GM10248 (cell line): ENCODE data around the gene ADK.

Experiments
- CTCF ChIA-PET: fragments of 300-600 bp; sonication (Branson Sonifier 250); formaldehyde crosslinking; extraction: SDS; loops from one replicate; lab custom pipeline; 2021; ENCODE audit warnings: antibody characterized with exemption; lab: Yijun Ruan, JAX
- POLR2A ChIA-PET: fragments of 350-650 bp; sonication (Branson Sonifier 250); formaldehyde crosslinking; extraction: SDS; loops from one replicate; lab custom pipeline; 2020; ENCODE audit warnings: antibody characterized with exemption; lab: Yijun Ruan, JAX
- DNase-seq: peaks from one replicate; pipeline ENCODE4 v3.0.0; 2012; ENCODE audit errors: extremely low spot score
- TF ChIP-seq, protein P1 (sequence below): IDR thresholded peaks from 2 replicates; pipeline ENCODE4 v1.5.1; 2012; ENCODE audit warnings: mild to moderate bottlenecking, low read depth; ENCODE audit errors: extremely low read depth, missing control alignments, control extremely low read depth

Gene ADK

DNA sequence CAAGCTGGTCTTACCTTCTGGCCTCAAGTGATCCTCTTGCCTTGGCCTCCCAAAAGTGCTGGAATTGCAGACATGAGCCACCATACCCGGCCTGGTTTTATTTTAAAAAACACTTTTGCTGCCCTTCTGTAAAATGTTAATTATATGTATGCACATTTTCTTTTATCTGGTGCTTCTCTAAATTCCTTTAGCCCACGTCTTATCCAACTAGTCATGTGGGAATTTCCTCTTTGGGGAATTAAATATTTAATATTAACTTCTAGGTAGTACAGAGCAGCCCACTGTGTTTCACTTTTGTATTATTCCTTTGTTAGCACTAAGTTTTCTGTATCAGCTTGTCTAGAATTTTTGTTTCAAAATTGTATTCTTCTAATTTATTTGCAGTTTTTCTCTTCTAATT, 493.7 kb downstream of the ADK start:
- no peak for DNase-seq
- TF ChIP-seq, protein P1, sequence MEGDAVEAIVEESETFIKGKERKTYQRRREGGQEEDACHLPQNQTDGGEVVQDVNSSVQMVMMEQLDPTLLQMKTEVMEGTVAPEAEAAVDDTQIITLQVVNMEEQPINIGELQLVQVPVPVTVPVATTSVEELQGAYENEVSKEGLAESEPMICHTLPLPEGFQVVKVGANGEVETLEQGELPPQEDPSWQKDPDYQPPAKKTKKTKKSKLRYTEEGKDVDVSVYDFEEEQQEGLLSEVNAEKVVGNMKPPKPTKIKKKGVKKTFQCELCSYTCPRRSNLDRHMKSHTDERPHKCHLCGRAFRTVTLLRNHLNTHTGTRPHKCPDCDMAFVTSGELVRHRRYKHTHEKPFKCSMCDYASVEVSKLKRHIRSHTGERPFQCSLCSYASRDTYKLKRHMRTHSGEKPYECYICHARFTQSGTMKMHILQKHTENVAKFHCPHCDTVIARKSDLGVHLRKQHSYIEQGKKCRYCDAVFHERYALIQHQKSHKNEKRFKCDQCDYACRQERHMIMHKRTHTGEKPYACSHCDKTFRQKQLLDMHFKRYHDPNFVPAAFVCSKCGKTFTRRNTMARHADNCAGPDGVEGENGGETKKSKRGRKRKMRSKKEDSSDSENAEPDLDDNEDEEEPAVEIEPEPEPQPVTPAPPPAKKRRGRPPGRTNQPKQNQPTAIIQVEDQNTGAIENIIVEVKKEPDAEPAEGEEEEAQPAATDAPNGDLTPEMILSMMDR, result no peak
- ChIA-PET CTCF (interaction anchor here (1.2 to 2.0 kb wide), 2 partner anchors 93 to 227 kb away, joined by 3 to 4 read pairs; no protein-coding TSS in a partner anchor), POLR2A (no interaction called here)

DNA sequence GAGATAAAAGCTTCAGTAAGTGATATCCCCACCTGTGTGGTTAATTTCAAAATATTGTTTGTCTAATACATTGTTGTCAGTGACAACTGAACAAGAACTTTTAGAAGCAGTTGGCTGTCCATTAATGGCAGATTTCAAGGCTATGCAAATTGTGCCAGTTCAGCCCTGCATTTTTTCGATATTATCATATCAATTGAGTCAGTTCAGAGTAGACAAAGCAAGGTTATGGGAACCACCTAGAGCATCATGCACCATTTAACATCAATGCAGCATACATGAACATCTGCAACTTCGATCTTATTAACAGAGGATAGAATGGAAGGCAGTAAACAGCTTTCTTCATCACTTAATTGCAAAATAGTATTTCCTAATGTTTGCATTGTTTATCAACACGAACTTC, 494.7 kb downstream of the ADK start:
- ChIA-PET POLR2A (no interaction called here), CTCF (interaction anchor here (2.4 kb wide), 1 partner anchor 17 kb away, joined by 13 read pairs; no protein-coding TSS in a partner anchor)
- TF ChIP-seq, protein P1, result no peak
- no peak for DNase-seq

DNA sequence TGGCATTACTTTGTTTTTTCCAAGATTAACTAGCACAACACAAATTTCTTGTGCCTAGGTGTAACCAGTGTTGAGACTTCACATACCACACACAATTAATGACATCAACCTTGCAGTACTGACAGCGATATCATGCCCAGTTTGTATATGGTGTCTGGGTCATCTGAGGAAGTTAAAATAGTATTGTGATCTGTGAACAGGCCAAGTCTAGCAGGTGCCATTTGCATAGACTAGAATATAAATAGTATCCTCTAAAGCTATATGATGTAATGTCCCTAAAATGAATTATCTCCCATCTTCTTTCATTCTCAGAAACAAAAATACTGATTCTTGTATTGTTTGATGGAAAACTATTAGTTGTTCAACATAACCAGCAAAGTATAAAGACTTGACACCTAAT, 499.6 kb downstream of the ADK start:
- ChIA-PET POLR2A (interaction anchor here (0.7 kb wide), 1 partner anchor 19 kb away, joined by 4 read pairs; no protein-coding TSS in a partner anchor), CTCF (interaction anchor here (0.9 to 3.0 kb wide), 3 partner anchors 11 to 31 kb away, joined by 3 to 18 read pairs (median 4); no protein-coding TSS in a partner anchor)
- TF ChIP-seq, protein P1, result no peak
- peak; percentile 22 for DNase-seq

DNA sequence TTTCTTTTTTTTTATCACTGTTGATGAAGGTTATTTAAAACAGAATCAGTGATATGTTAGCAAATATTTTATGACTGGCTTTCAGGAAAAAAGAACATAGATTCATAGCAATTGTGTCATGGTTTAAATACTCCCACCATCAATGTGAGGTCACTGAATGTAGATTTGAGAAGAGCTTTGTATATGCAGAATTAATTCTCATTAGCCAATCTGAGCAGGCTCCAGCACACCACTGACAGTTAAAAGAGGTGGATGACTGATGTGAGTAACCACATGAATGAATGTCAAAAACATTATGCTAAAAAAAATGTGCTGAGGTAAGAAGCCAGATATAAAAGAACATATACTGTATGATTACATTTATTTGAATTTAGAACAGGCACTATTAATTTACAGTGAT, 500.5 kb downstream of the ADK start:
- DNase-seq, result no peak
- ChIA-PET CTCF (interaction anchor here (1.3 to 3.0 kb wide), 3 partner anchors 12 to 32 kb away, joined by 4 to 18 read pairs (median 5); no protein-coding TSS in a partner anchor), POLR2A (interaction anchor here (0.6 kb wide), 1 partner anchor 319 kb away, joined by 3 read pairs; no protein-coding TSS in a partner anchor)
- TF ChIP-seq, protein P1, result no peak

DNA sequence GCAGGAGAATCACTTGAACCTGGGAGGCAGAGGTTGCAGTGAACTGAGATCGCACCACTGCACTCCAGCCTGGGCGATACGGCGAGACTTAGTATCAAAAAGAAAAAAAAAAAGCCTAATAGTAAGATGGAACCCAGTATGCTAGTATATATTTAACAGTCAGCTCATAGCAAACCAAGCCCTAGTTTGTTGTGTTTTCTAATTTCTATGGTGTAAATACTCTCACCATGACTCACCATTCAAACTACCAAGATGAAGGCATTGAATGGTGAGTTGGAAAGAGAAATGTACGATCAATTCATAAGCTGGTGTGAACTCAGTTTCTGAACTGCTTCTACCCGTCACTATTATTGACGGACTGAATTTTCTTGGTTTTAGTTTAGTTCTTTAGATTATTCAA, 501.6 kb downstream of the ADK start:
- CTCF ChIA-PET, result interaction anchor here (0.9 to 1.9 kb wide), 4 partner anchors 9 to 31 kb away, joined by 4 to 7 read pairs (median 5); no protein-coding TSS in a partner anchor
- DNase-seq, result no peak
- TF ChIP-seq, protein P1, result no peak
- POLR2A ChIA-PET, result no interaction called here

DNA sequence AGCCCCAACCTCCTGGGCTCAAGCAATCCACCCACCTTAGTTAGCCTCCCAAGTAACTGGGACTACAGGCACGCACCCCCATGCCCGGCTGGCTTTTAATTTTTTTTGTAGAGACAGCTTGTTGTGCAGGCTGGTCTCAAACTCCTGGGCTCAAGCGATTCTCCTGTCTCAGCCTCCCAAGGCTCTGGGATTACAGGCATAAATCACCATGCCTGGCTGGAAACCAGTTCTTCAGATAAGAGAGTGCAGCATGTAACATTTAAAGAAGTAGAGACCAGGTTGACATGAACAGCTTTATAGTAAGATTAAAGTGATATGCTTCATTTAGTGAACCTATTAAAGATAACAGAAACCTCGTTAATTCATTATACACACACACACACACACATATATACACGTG, 507.5 kb downstream of the ADK start:
- ChIA-PET CTCF (interaction anchor here (1.0 kb wide), 1 partner anchor 8 kb away, joined by 3 read pairs; no protein-coding TSS in a partner anchor), POLR2A (no interaction called here)
- TF ChIP-seq, protein P1, result no peak
- DNase-seq, result no peak
